Measurements from ENCODE around the gene TBC1D23. TPM values are rescaled to one million over a fixed set of nuclear protein-coding genes. Genes with fewer than 3 reads are reported as not detected.

TBC1D23 gene
- total and polyA plus RNA-seq, 11 donors = 13.6 to 41.7 (median 32.9) TPM

DNA sequence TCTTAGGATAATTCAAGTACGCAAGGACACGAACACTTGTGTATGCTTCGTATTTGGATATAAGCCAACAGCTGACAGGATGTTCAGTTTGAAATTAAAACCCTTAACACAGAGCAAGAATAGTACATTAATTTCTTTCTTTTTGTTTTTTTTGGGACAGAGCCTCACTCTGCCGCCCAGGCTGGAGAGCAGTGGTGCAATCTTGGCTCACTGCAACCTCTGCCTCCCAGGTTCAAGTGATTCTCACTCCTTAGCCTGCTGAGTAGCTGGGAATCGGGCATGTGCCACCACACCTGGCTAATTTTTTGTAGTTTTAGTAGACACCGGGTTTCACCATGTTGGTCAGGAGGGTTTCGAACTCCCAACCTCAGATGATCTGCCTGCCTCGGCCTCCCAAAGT, 107.6 kb downstream of the TBC1D23 start:
- Histone ChIP-seq H3K27me3 (no peaks in the 10 kb centered on the region), H3K27ac (no peak overlapping the region), H3K4me1 (no peaks in the 10 kb centered on the region), H3K9me3 (no peaks in the 10 kb centered on the region), H3K4me3 (no peak overlapping the region), H3K36me3 (peaks cover 0 to 99% (median 92%) of the 10 kb centered on the region in 9 donors)
- no peak for TF ChIP-seq POLR2A (IDR thresholded peaks at IDR 0.05)
- TF ChIP-seq, protein P1, sequence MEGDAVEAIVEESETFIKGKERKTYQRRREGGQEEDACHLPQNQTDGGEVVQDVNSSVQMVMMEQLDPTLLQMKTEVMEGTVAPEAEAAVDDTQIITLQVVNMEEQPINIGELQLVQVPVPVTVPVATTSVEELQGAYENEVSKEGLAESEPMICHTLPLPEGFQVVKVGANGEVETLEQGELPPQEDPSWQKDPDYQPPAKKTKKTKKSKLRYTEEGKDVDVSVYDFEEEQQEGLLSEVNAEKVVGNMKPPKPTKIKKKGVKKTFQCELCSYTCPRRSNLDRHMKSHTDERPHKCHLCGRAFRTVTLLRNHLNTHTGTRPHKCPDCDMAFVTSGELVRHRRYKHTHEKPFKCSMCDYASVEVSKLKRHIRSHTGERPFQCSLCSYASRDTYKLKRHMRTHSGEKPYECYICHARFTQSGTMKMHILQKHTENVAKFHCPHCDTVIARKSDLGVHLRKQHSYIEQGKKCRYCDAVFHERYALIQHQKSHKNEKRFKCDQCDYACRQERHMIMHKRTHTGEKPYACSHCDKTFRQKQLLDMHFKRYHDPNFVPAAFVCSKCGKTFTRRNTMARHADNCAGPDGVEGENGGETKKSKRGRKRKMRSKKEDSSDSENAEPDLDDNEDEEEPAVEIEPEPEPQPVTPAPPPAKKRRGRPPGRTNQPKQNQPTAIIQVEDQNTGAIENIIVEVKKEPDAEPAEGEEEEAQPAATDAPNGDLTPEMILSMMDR (IDR thresholded peaks at IDR 0.05) = no peak
- DNase-seq = no peak
- no peak for ATAC-seq
- 59 to 76% (median 66%) methylated on average over 8 of the region's 8 CpGs for WGBS, 4 donors
- intact Hi-C loops (cut with DNase I) = no loop called here

DNA sequence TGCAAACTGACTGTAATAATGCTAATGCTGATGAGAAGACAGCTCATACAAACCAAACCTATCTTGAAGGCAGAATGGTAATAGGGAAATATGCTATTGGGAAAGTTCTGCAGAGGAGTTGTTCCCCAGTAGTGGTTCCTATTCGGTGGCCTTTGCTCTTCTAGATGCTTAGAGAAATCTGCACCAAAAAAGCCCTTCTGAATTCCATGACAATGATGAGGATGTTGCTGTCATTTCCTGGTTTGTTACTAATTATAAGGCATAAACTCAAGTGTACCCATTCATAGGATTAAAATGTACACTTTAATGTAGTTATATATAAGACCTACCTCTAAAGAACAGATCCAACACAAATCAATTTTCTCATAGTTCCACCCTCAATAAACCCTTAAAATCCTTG, 110.0 kb downstream of the TBC1D23 start:
- intact Hi-C loops (cut with DNase I) = no loop called here

DNA sequence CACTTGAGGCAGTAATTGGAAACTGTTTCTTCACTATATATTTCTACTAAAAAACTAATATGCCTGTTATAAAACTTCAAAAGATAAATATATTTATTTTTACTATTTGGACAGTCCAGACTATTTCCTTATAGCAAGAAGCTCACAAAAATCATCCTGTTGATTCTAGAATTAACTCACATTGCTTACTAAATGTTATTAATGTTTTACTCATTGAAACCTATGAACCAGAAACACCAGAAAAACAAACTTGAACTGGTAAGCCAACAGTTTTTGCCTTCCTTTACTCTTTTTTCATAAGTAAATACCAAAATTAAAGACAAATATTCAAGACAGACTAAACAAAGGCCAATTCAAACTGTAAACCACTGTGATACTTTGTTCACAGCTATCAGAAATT, 113.7 kb downstream of the TBC1D23 start:
- TF ChIP-seq POLR2A (IDR thresholded peaks at IDR 0.05) = no peak
- TF ChIP-seq, protein P1 (IDR thresholded peaks at IDR 0.05) = no peak
- DNase-seq (no peak), ATAC-seq (no peak)
- peaks cover 0 to 100% (median 94%) of the 10 kb centered on the region in 9 donors for H3K36me3 ChIP-seq
- H3K9me3 ChIP-seq = no peaks in the 10 kb centered on the region
- H3K4me1 ChIP-seq = no peaks in the 10 kb centered on the region
- intact Hi-C loops (cut with DNase I) = no loop called here
- no peak overlapping the region for H3K27ac ChIP-seq
- no peak overlapping the region for H3K4me3 ChIP-seq
- no peaks in the 10 kb centered on the region for H3K27me3 ChIP-seq

More for the DNA sequence above, 110.0 kb downstream of the TBC1D23 start:
- Histone ChIP-seq H3K4me3 (no peak overlapping the region), H3K36me3 (peaks cover 0 to 99% (median 91%) of the 10 kb centered on the region in 9 donors), H3K9me3 (no peaks in the 10 kb centered on the region), H3K27me3 (no peaks in the 10 kb centered on the region), H3K4me1 (no peaks in the 10 kb centered on the region), H3K27ac (no peak overlapping the region)
- TF ChIP-seq POLR2A (IDR thresholded peaks at IDR 0.05) = no peak
- TF ChIP-seq, protein P1 (IDR thresholded peaks at IDR 0.05) = no peak
- ATAC-seq = no peak
- 75 to 84% (median 82%) methylated on average over 1 of the region's 1 CpG for WGBS, 4 donors
- no peak for DNase-seq

Other genes with a start within 250 kb of the TBC1D23 start
- gene FILIP1L, start 146.5 kb upstream of the TBC1D23 start, total RNA-seq = 100 to 1,000 TPM in 1 of 9 donors, 10 to 100 TPM in 8; 47.0 to 120 (median 77.4) TPM
- 10 to 100 TPM; 18.2 to 77.3 TPM for gene FILIP1L, start 146.5 kb upstream of the TBC1D23 start, polyA plus RNA-seq
- 10 to 100 TPM; 11.6 to 50.9 (median 43.9) TPM for gene NIT2, start 73.8 kb downstream of the TBC1D23 start, total RNA-seq
- gene NIT2, start 73.8 kb downstream of the TBC1D23 start, polyA plus RNA-seq = 10 to 100 TPM; 12.3 to 19.7 TPM
- gene TOMM70, start 140.1 kb downstream of the TBC1D23 start, total RNA-seq = 10 to 100 TPM; 39.1 to 67.0 (median 57.2) TPM
- gene TOMM70, start 140.1 kb downstream of the TBC1D23 start, polyA plus RNA-seq = 10 to 100 TPM; 25.9 to 45.7 TPM
- gene LNP1, start 140.5 kb downstream of the TBC1D23 start, total RNA-seq = 1 to 10 TPM; 2.5 to 5.9 (median 3.7) TPM
- gene LNP1, start 140.5 kb downstream of the TBC1D23 start, polyA plus RNA-seq = 1 to 10 TPM; 1.4 to 2.8 TPM
- 1 to 10 TPM; 1.8 to 6.6 (median 3.1) TPM for gene TMEM45A, start 231.6 kb downstream of the TBC1D23 start, total RNA-seq
- 10 to 100 TPM in 1 of 2 donors, 1 to 10 TPM in 1; 1.9 to 11.2 TPM for gene TMEM45A, start 231.6 kb downstream of the TBC1D23 start, polyA plus RNA-seq

Data from heart left ventricle (tissue), 16 donors.